Activated naive CD4-positive, alpha-beta T cell treated with anti-CD3 and anti-CD28 coated beads, Interleukin-2, amount 50 U/mL, for 72 hours (primary cell): Measurements from ENCODE around the gene PSTPIP1. TPM values are rescaled to one million over a fixed set of nuclear protein-coding genes. Genes with fewer than 3 reads are reported as not detected.
A peak's percentile ranks its signal among the peaks of the same experiment; 100 is the strongest.

Experiments used
- ATAC-seq, 2 donors: fragments of 150-1000 bp; cut with Tn5 transposase; 2 replicates each; pipeline ENCODE4 v1.10.0; 2021; ENCODE audit warnings: mild to moderate bottlenecking in 2 of 2, moderate library complexity in 2 of 2
- DNase-seq, 2 donors: peaks; one replicate each; pipeline ENCODE4 v3.0.0; 2021 to 2022; ENCODE audit warnings: low spot score in 2 of 2
- H3K27ac Mint-ChIP-seq, 2 donors: one replicate each; pipeline ENCODE4 v1.8.0; 2022; ENCODE audit warnings: mild to moderate bottlenecking in 2 of 2, mixed read lengths in 2 of 2
- H3K36me3 Mint-ChIP-seq, 2 donors: one replicate each; pipeline ENCODE4 v1.8.0; 2022; ENCODE audit warnings: mixed read lengths in 2 of 2
- H3K9me3 Mint-ChIP-seq, 2 donors: one replicate each; pipeline ENCODE4 v1.8.0; 2022; ENCODE audit warnings: mixed read lengths in 2 of 2
- total RNA-seq, 2 donors: library from RNA; stranded (reverse); gene quantifications; one replicate each; pipeline ENCODE4 v1.2.3, GENCODE V29; 2022

PSTPIP1 gene
- total RNA-seq, 2 donors from 2014 or later: 95.5 to 149 TPM

GRCh38 chr15:77037388-77038209 is 42.7 kb downstream of the PSTPIP1 start:
- Mint-ChIP-seq H3K36me3 (peaks cover 17 to 40% of the 10 kb centered on the region in 2 donors), H3K9me3 (peaks cover 0 to 4% of the 10 kb centered on the region in 2 donors), H3K27ac (peak overlapping the region; percentile 83 to 95)
- DNase-seq (peak; percentile 2 to 54), ATAC-seq (no peak)

DNA sequence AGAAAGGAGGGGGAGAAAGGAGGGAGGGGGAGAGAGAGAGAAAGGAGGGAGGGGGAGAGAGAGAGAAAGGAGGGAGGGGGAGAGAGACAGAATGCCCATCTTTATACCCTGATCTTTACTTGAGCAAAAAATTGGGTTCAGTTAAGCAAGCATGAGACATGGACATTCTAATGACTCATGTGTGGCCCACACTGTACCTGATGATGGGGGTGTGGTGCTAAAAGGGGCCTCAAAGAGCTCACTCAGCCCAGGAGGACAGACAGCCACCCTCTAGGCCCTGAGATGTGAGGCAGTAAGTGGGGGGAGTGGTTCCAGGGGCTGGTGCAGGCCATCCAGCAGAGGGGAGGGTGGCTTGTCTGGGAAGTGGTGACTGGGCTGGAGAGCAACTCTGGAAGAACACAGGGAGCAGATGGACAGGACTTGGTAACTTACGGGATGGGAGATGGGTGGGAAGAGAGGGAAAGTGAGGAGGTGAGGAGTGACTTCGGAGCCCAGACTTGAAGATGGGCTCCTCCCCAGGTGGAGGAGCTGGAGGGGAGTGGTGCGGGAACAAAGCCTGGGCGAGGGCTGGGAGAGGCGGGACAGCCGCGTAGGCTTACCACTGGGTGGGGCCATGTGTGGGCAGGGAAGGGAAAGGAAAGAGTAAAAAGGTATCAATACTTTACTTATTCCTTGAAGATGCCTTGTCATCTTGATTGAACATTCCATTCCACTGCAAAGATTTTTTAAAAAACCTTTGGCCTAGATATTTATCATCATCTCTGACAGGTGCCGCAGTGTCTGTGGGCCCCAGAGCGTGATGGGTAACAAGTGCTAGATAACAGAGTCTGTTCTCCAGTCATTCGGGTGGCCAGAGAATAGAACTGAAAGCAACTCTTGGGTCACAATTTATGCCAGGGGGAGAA is 43.6 kb downstream of the PSTPIP1 start:
- DNase-seq: peak in 1 of 2 donors; percentile 54
- peak; percentile 60 to 66 for ATAC-seq
- H3K27ac Mint-ChIP-seq: peak overlapping the region; percentile 78 to 97
- H3K36me3 Mint-ChIP-seq: peaks cover 17 to 39% of the 10 kb centered on the region in 2 donors
- H3K9me3 Mint-ChIP-seq: peaks cover 0 to 4% of the 10 kb centered on the region in 2 donors

DNA sequence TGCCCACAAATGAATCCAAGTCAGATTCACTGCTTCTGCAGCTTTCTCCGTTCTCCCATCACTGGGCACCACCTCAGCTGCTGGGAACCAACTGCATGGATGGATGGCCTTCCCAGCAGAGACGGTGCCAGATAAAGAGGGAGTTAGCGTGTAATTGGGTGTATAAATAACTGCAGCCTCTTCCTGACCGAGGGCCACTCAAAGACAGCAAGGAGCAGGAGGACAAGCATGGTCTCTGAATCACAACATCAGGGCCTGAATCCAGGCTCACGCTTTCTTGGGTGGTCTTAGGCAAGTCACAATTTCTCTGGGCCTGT is 44.2 kb downstream of the PSTPIP1 start:
- peaks cover 0 to 4% of the 10 kb centered on the region in 2 donors for H3K9me3 Mint-ChIP-seq
- no peak for DNase-seq
- peaks cover 17 to 34% of the 10 kb centered on the region in 2 donors for H3K36me3 Mint-ChIP-seq
- no peak for ATAC-seq
- peak overlapping the region; percentile 31 to 97 for H3K27ac Mint-ChIP-seq

GRCh38 chr15:77039848-77040247 is 44.9 kb downstream of the PSTPIP1 start:
- ATAC-seq (no peak), DNase-seq (no peak)
- Mint-ChIP-seq H3K9me3 (peaks cover 0 to 4% of the 10 kb centered on the region in 2 donors), H3K36me3 (peaks cover 17 to 35% of the 10 kb centered on the region in 2 donors), H3K27ac (peak overlapping the region; percentile 31 to 97)

DNA sequence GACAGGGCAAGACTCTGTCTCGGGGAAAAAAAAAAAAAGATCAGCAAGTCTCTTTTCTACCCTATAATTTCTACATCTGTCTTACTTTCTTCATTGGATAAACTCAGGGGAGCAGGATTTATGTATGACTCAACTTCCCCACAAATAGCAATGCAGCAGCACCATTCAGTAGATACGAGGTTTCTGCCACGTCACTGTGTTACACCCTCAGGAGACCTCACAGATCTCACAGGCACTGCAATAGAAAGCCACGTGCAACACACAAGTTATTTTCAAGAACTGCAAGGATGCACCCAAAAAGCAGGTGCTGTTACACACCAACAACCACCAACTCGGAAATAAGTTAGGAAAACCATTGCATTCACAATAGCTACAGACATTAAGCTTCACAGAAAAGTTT is 45.7 kb downstream of the PSTPIP1 start:
- H3K36me3 Mint-ChIP-seq: peaks cover 17 to 37% of the 10 kb centered on the region in 2 donors
- DNase-seq (no peak), ATAC-seq (no peak)
- peaks cover 0 to 4% of the 10 kb centered on the region in 2 donors for H3K9me3 Mint-ChIP-seq
- peak overlapping the region in 1 of 2 donors; percentile 30 for H3K27ac Mint-ChIP-seq

- DNase-seq (no peak), ATAC-seq (no peak)
- peaks cover 0 to 3% of the 10 kb centered on the region in 2 donors for H3K9me3 Mint-ChIP-seq
- H3K36me3 Mint-ChIP-seq: peaks cover 10 to 20% of the 10 kb centered on the region in 2 donors
- H3K27ac Mint-ChIP-seq: no peak overlapping the region
These were observed 47.5 kb downstream of the PSTPIP1 start for GRCh38 chr15:77042245-77042919.

GRCh38 chr15:77042955-77043920 is 48.3 kb downstream of the PSTPIP1 start:
- no peak for DNase-seq
- no peaks in the 10 kb centered on the region for H3K9me3 Mint-ChIP-seq
- peak overlapping the region; percentile 2 to 84 for H3K27ac Mint-ChIP-seq
- no peak for ATAC-seq
- peaks cover 7 to 15% of the 10 kb centered on the region in 2 donors for H3K36me3 Mint-ChIP-seq

- ATAC-seq (no peak), DNase-seq (no peak)
- H3K36me3 Mint-ChIP-seq: peaks cover 7 to 8% of the 10 kb centered on the region in 2 donors
- H3K9me3 Mint-ChIP-seq: no peaks in the 10 kb centered on the region
- peak overlapping the region in 1 of 2 donors; percentile 54 for H3K27ac Mint-ChIP-seq
These were observed 49.5 kb downstream of the PSTPIP1 start for GRCh38 chr15:77044228-77045042.

GRCh38 chr15:77045985-77046384 is 51.1 kb downstream of the PSTPIP1 start:
- peaks cover 7 to 8% of the 10 kb centered on the region in 2 donors for H3K36me3 Mint-ChIP-seq

GRCh38 chr15:77046704-77047412 is 51.9 kb downstream of the PSTPIP1 start:
- Mint-ChIP-seq H3K36me3 (peaks cover 7 to 8% of the 10 kb centered on the region in 2 donors), H3K27ac (no peak overlapping the region), H3K9me3 (no peaks in the 10 kb centered on the region)
- DNase-seq (no peak), ATAC-seq (no peak)

More at GRCh38 chr15:77045985-77046384, 51.1 kb downstream of the PSTPIP1 start:
- ATAC-seq (no peak), DNase-seq (no peak)
- Mint-ChIP-seq H3K27ac (peak overlapping the region in 1 of 2 donors; percentile 54), H3K9me3 (no peaks in the 10 kb centered on the region)

GRCh38 chr15:77048135-77048876 is 53.4 kb downstream of the PSTPIP1 start:
- Mint-ChIP-seq H3K36me3 (peaks cover 7 to 8% of the 10 kb centered on the region in 2 donors), H3K27ac (no peak overlapping the region), H3K9me3 (no peaks in the 10 kb centered on the region)
- DNase-seq (no peak), ATAC-seq (no peak)

GRCh38 chr15:77052556-77052955 is 57.6 kb downstream of the PSTPIP1 start:
- no peak for DNase-seq
- Mint-ChIP-seq H3K9me3 (no peaks in the 10 kb centered on the region), H3K27ac (no peak overlapping the region), H3K36me3 (no peaks in the 10 kb centered on the region)
- no peak for ATAC-seq

GRCh38 chr15:77053709-77054108 is 58.8 kb downstream of the PSTPIP1 start:
- Mint-ChIP-seq H3K36me3 (no peaks in the 10 kb centered on the region), H3K27ac (no peak overlapping the region), H3K9me3 (no peaks in the 10 kb centered on the region)
- no peak for DNase-seq
- no peak for ATAC-seq

DNA sequence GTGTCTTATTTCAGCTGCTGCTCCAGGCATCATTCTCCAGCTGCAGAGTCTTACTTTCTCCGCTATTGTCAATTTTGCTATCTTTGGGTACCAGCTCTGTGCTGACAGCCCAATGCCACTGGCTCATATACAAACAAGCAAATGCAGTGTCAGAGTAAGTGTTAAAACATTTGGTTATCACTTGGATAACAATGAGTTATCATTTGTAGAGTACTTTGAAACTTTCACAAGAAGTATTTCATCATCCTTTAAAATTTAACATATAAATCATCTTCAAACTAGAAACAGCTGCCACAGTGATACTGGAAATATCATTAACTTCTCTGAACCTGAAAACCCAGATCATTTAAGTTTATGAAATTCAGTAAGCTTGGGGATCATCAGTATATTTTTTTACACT is 62.1 kb downstream of the PSTPIP1 start:
- DNase-seq (no peak), ATAC-seq (peak in 1 of 2 donors; percentile 32)
- no peak overlapping the region for H3K27ac Mint-ChIP-seq
- no peaks in the 10 kb centered on the region for H3K9me3 Mint-ChIP-seq
- H3K36me3 Mint-ChIP-seq: no peaks in the 10 kb centered on the region
